HG02852 (cell line): ENCODE measurements around the gene INPP4B.

Experiments used
- ATAC-seq: cut with Tn5 transposase; IDR thresholded peaks from one replicate; pipeline ENCODE4 v1.9.1; 2021; ENCODE audit warnings: mild to moderate bottlenecking, moderate library complexity; ENCODE audit not compliant: unreplicated experiment

The INPP4B gene

GRCh38 chr4:142355421-142355930, 490.6 kb downstream of the INPP4B start:
- no peak for ATAC-seq

GRCh38 chr4:142354794-142355420, 491.2 kb downstream of the INPP4B start:
- no peak for ATAC-seq

GRCh38 chr4:142354041-142354440, 492.1 kb downstream of the INPP4B start:
- ATAC-seq = no peak

GRCh38 chr4:142353149-142353738, 492.9 kb downstream of the INPP4B start:
- no peak for ATAC-seq

GRCh38 chr4:142352712-142353111, 493.4 kb downstream of the INPP4B start:
- no peak for ATAC-seq

GRCh38 chr4:142351958-142352357, 494.1 kb downstream of the INPP4B start:
- no peak for ATAC-seq

GRCh38 chr4:142350871-142351270, 495.2 kb downstream of the INPP4B start:
- no peak for ATAC-seq

GRCh38 chr4:142348613-142349021, 497.5 kb downstream of the INPP4B start:
- no peak for ATAC-seq

GRCh38 chr4:142347241-142347640, 498.9 kb downstream of the INPP4B start:
- no peak for ATAC-seq

GRCh38 chr4:142345924-142346323, 500.2 kb downstream of the INPP4B start:
- ATAC-seq = no peak

- ATAC-seq = no peak
Observed at GRCh38 chr4:142341268-142341667, 504.8 kb downstream of the INPP4B start.

GRCh38 chr4:142339053-142339452, 507.0 kb downstream of the INPP4B start:
- ATAC-seq = no peak

GRCh38 chr4:142336251-142336934, 509.7 kb downstream of the INPP4B start:
- ATAC-seq = no peak

- no peak for ATAC-seq
Observed at GRCh38 chr4:142334931-142335330, 511.2 kb downstream of the INPP4B start.

GRCh38 chr4:142331646-142332045, 514.5 kb downstream of the INPP4B start:
- no peak for ATAC-seq

GRCh38 chr4:142331132-142331531, 515.0 kb downstream of the INPP4B start:
- no peak for ATAC-seq

GRCh38 chr4:142330311-142330710, 515.8 kb downstream of the INPP4B start:
- ATAC-seq = no peak

GRCh38 chr4:142329313-142329712, 516.8 kb downstream of the INPP4B start:
- ATAC-seq = no peak

GRCh38 chr4:142326181-142326580, 519.9 kb downstream of the INPP4B start:
- no peak for ATAC-seq

- ATAC-seq = no peak
Observed at GRCh38 chr4:142324572-142324971, 521.5 kb downstream of the INPP4B start.

GRCh38 chr4:142322996-142323395, 523.1 kb downstream of the INPP4B start:
- no peak for ATAC-seq

GRCh38 chr4:142318280-142318679, 527.8 kb downstream of the INPP4B start:
- ATAC-seq = no peak
